ENCODE data around the gene CCDC38. TPM values are rescaled to one million over a fixed set of nuclear protein-coding genes. Genes with fewer than 3 reads are reported as not detected.

CCDC38 gene
- total RNA-seq, 2 experiments from 2014 or later, result 0.11 TPM; not detected in 1

DNA sequence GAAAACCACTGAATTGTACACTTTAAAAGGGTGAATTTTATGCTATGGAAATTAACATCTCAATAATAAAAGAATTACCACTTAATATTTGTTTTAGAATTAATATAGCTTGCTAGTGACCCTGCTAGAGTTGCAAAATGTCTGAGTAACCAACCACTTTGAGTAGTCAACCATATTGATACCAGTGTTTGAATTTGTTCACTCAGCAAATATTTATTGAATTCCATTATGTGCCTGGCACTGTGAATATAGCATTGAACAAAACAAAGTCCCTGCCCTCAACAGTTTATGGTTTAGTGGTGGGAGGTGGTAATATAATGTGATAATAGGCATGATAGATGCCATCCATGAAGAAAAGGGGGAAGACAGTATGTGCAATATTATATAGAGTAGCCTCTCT is 79.1 kb downstream of the CCDC38 start:
- no peak for DNase-seq
- intact Hi-C loops (cut with DNase I, micrococcal nuclease), result loop anchor here in 1 of 2 experiments (5.0 to 10.0 kb wide), 2 partner anchors 79 to 341 kb away; partner anchors contain the start of genes AMDHD1 and CCDC38
- TF ChIP-seq, protein P1, sequence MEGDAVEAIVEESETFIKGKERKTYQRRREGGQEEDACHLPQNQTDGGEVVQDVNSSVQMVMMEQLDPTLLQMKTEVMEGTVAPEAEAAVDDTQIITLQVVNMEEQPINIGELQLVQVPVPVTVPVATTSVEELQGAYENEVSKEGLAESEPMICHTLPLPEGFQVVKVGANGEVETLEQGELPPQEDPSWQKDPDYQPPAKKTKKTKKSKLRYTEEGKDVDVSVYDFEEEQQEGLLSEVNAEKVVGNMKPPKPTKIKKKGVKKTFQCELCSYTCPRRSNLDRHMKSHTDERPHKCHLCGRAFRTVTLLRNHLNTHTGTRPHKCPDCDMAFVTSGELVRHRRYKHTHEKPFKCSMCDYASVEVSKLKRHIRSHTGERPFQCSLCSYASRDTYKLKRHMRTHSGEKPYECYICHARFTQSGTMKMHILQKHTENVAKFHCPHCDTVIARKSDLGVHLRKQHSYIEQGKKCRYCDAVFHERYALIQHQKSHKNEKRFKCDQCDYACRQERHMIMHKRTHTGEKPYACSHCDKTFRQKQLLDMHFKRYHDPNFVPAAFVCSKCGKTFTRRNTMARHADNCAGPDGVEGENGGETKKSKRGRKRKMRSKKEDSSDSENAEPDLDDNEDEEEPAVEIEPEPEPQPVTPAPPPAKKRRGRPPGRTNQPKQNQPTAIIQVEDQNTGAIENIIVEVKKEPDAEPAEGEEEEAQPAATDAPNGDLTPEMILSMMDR (IDR thresholded peaks at IDR 0.05), result no peak
- peaks cover 16% of the 10 kb centered on the region for H3K4me1 ChIP-seq (ENCODE audit: insufficient read depth, low read length)
- Mint-ChIP-seq H3K4me1 (ENCODE audit: low read depth) (peaks cover 6% of the 10 kb centered on the region), H3K36me3 (ENCODE audit: low read depth) (peaks cover 78% of the 10 kb centered on the region), H3K4me3 (no peak overlapping the region), H3K27me3 (no peaks in the 10 kb centered on the region), H3K27ac (no peak overlapping the region), H3K9me3 (no peaks in the 10 kb centered on the region)
- no peak overlapping the region for H3K4me3 ChIP-seq (ENCODE audit: low read length)
- H3K27me3 ChIP-seq (ENCODE audit: control insufficient read depth in 1 of 2, insufficient read depth in 2 of 2, low read length in 2 of 2), result no peaks in the 10 kb centered on the region
- no peak for ATAC-seq (ENCODE audit: poor library complexity)
- ChIA-PET CTCF (no interaction called here), POLR2A (no interaction called here)
- no peaks in the 10 kb centered on the region for H3K9me3 ChIP-seq (ENCODE audit: control insufficient read depth in 1 of 2, insufficient read depth in 1 of 2, low read length in 2 of 2)
- H3K27ac ChIP-seq (ENCODE audit: low read depth in 1 of 2, low read length in 2 of 2), result no peak overlapping the region
- peaks cover 69% of the 10 kb centered on the region for H3K36me3 ChIP-seq (ENCODE audit: insufficient read depth, low read length)

DNA sequence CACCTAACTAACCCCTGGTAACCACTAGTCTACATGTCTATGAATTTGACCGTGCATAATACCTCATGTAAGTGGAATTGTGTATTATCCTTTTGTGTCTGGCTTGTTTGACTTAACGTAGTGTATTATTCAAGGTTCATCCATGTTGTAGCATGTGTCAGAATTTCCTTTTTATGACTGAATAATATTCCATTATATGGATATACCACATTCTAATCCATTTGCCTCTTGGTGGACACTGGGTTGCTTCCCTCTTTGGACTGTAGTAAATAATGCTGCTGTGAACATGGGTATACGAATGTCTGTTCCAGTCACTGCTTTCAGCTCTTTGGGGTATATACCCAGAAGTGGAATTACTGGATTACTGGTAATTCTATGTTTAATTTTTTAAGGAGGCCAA is 80.4 kb downstream of the CCDC38 start:
- intact Hi-C loops (cut with DNase I, micrococcal nuclease), result loop anchor here in 1 of 2 experiments (5.0 to 10.0 kb wide), 2 partner anchors 80 to 343 kb away; partner anchors contain the start of genes AMDHD1 and CCDC38
- peaks cover 4% of the 10 kb centered on the region for H3K27me3 Mint-ChIP-seq
- Histone ChIP-seq H3K4me1 (ENCODE audit: insufficient read depth, low read length) (peaks cover 22% of the 10 kb centered on the region), H3K4me3 (ENCODE audit: low read length) (no peak overlapping the region), H3K36me3 (ENCODE audit: insufficient read depth, low read length) (peaks cover 58% of the 10 kb centered on the region), H3K9me3 (ENCODE audit: control insufficient read depth in 1 of 2, insufficient read depth in 1 of 2, low read length in 2 of 2) (no peaks in the 10 kb centered on the region), H3K27me3 (ENCODE audit: control insufficient read depth in 1 of 2, insufficient read depth in 2 of 2, low read length in 2 of 2) (no peaks in the 10 kb centered on the region), H3K27ac (ENCODE audit: low read depth in 1 of 2, low read length in 2 of 2) (no peak overlapping the region)
- TF ChIP-seq, protein P1 (IDR thresholded peaks at IDR 0.05), result no peak
- H3K4me1 Mint-ChIP-seq (ENCODE audit: low read depth), result peaks cover 6% of the 10 kb centered on the region
- DNase-seq, result no peak
- H3K9me3 Mint-ChIP-seq, result no peaks in the 10 kb centered on the region
- ChIA-PET POLR2A (no interaction called here), CTCF (no interaction called here)
- no peak overlapping the region for H3K4me3 Mint-ChIP-seq
- ATAC-seq (ENCODE audit: poor library complexity), result no peak
- H3K36me3 Mint-ChIP-seq (ENCODE audit: low read depth), result peaks cover 65% of the 10 kb centered on the region
- H3K27ac Mint-ChIP-seq, result no peak overlapping the region

DNA sequence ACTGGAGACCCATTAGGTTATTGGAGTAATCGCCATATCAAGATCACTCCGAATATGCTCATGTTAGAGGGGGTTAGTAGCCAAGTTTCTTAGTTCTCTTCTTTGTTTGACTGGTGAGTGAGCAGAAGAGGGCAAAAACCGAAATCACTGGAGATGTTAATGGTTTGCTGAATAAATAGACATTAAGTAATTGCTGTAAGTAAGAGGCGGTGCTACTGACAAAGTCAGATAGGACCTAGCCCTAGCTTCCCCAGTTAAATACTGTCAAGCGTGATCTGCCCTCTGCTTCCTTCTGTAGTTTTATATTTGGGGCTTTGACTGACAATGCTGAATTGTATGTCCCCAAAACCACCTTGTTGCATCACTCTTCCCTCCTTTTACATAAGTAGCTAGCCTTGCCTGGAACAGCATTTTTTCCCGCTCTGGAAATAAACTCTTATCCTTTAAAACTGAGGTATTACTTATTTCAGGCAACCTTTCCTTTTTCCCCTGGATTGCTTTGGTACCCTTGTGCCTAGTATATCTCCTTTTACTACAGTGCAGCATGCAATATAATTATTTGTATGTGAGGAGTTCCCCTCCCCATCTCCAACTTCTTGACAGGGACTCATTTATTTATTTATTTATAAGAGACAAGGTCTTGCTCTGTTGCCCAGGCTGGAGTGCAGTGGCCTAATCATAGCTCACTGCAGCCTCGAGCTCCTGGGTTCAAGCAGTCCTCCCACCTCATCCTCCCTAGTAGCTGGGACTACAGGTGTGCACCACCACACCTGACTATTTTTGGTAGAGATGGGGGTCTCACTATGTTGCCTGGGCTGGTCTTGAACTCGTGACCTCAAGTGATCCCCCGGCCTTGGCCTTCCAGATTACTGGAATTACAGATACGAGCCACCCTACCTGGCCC is 82.2 kb downstream of the CCDC38 start:
- Mint-ChIP-seq H3K4me3 (peak overlapping the region; percentile 51), H3K27ac (no peak overlapping the region), H3K4me1 (ENCODE audit: low read depth) (peaks cover 6% of the 10 kb centered on the region), H3K27me3 (peaks cover 4% of the 10 kb centered on the region), H3K9me3 (no peaks in the 10 kb centered on the region), H3K36me3 (ENCODE audit: low read depth) (peaks cover 50% of the 10 kb centered on the region)
- H3K27me3 ChIP-seq (ENCODE audit: control insufficient read depth in 1 of 2, insufficient read depth in 2 of 2, low read length in 2 of 2), result no peaks in the 10 kb centered on the region
- no peak for DNase-seq
- no peak for ATAC-seq (ENCODE audit: poor library complexity)
- ChIA-PET CTCF (interaction anchor here (1.3 kb wide), 1 partner anchor 138 kb away, joined by 3 read pairs; no protein-coding TSS in a partner anchor), POLR2A (no interaction called here)
- peaks cover 41% of the 10 kb centered on the region for H3K36me3 ChIP-seq (ENCODE audit: insufficient read depth, low read length)
- no peak overlapping the region for H3K27ac ChIP-seq (ENCODE audit: low read depth in 1 of 2, low read length in 2 of 2)
- no peaks in the 10 kb centered on the region for H3K9me3 ChIP-seq (ENCODE audit: control insufficient read depth in 1 of 2, insufficient read depth in 1 of 2, low read length in 2 of 2)
- H3K4me1 ChIP-seq (ENCODE audit: insufficient read depth, low read length), result peaks cover 22% of the 10 kb centered on the region
- TF ChIP-seq, protein P1 (IDR thresholded peaks at IDR 0.05), result no peak
- intact Hi-C loops (cut with DNase I, micrococcal nuclease), result loop anchor here (2.0 to 10.0 kb wide), 12 partner anchors 82 to 1595 kb away; partner anchors contain the start of genes AMDHD1 (in 2 of the 2), CCDC38 (in 2 of the 2), FGD6 (in 1 of the 2) and LTA4H (in 1 of the 2)
- H3K4me3 ChIP-seq (ENCODE audit: low read length), result peak overlapping the region; percentile 83

All from CD4-positive, alpha-beta T cell (primary cell).